B cell (primary cell): ENCODE measurements around the gene CYP8B1.

ENCODE experiments used
- EZH2 ChIP-seq: IDR thresholded peaks from 2 replicates; pipeline ENCODE4 v1.6.1; 2012; ENCODE audit warnings: borderline replicate concordance, low read depth, mild to moderate bottlenecking, moderate library complexity, low read length; ENCODE audit not compliant: insufficient read depth, poor library complexity, severe bottlenecking
- TF ChIP-seq, protein P1 (sequence below): fragments of 200-600 bp; IDR thresholded peaks from one replicate; pipeline ENCODE4 v1.8.0; 2022; ENCODE audit warnings: antibody characterized with exemption, mild to moderate bottlenecking

DNA sequence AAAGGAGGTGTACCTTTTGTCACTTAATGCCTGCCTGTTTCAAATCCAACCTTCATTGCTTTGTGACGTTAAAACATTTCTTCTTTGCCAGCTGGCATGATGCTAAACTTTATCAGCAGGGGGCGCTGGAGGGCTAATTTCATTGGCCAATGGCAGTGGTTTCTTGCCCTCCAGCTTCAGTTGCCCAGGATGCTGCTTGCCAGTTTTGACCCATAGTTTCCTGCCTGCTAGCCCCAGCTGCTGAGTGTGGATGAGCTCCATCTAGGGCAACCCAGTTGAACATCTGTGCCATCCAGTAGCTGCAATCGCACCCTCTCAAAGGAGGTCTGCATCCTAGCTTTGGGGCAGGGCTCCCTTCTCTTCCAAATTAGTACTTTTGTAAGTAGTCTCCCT lies 44.4 kb downstream of the CYP8B1 start:
- TF ChIP-seq, protein P1, sequence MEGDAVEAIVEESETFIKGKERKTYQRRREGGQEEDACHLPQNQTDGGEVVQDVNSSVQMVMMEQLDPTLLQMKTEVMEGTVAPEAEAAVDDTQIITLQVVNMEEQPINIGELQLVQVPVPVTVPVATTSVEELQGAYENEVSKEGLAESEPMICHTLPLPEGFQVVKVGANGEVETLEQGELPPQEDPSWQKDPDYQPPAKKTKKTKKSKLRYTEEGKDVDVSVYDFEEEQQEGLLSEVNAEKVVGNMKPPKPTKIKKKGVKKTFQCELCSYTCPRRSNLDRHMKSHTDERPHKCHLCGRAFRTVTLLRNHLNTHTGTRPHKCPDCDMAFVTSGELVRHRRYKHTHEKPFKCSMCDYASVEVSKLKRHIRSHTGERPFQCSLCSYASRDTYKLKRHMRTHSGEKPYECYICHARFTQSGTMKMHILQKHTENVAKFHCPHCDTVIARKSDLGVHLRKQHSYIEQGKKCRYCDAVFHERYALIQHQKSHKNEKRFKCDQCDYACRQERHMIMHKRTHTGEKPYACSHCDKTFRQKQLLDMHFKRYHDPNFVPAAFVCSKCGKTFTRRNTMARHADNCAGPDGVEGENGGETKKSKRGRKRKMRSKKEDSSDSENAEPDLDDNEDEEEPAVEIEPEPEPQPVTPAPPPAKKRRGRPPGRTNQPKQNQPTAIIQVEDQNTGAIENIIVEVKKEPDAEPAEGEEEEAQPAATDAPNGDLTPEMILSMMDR, result peak; percentile 88
- TF ChIP-seq EZH2, result no peak
